Left colon (tissue), 2 donors: ENCODE results near the gene MTOR. TPM values are rescaled to one million over a fixed set of nuclear protein-coding genes. Genes with fewer than 3 reads are reported as not detected.
"Not testable (repeated sequence)": the region's sequence is repeated elsewhere in the genome, so short reads cannot be mapped to it uniquely, and the experiment has no call there.

ENCODE experiments used
- ATAC-seq: fragments of 200-7000 bp; cut with Tn5 transposase; one replicate; pipeline ENCODE4 v1.9.1; 2020; ENCODE audit warnings: mild to moderate bottlenecking, moderate library complexity
- DNase-seq, 2 donors: peaks; one replicate each; pipeline ENCODE4 v3.0.0-alpha.2; 2020
- intact Hi-C, 2 donors: fragments of 100-400 bp; cut with DNase I in 1 of 2; cut with micrococcal nuclease in 1 of 2; formaldehyde crosslinking; loops; one replicate each; pipeline versions ENCODE4 v1.11.2 to v1.14.0; 2022; cut with DNase I, micrococcal nuclease
- total RNA-seq, 2 donors: library from RNA; stranded (reverse); fragmentation: NEBNext Ultra II Directional; extraction: Animal tissue kit (Norgen Biotek cat#: 25700); gene quantifications; one replicate each; pipeline ENCODE4 v1.2.1, GENCODE V29; 2021
- donor health status: DM: no; HTN: no; CAD: no.
- donor health status: DM: yes; HTN: yes; CAD: no.

The MTOR gene
- total RNA-seq, 2 donors from 2014 or later, result 31.0 to 40.1 TPM

- intact Hi-C loops, result no loop called here
- DNase-seq, result no peak
- no peak for ATAC-seq
These were observed 162.2 kb downstream of the MTOR start for GRCh38 chr1:11100149-11100493.

- peak; percentile 90 to 97 for DNase-seq
- intact Hi-C loops, result no loop called here
- peak; percentile 97 for ATAC-seq
These were observed 162.8 kb downstream of the MTOR start, which contains the start of gene EXOSC10 for GRCh38 chr1:11099310-11100148. Gene EXOSC10, minus strand, starts transcription at chr1:11099869. Its CDS starts 38 bp downstream, at chr1:11099831.

- intact Hi-C loops, result no loop called here
- DNase-seq (no peak), ATAC-seq (no peak)
These were observed 163.4 kb downstream of the MTOR start for GRCh38 chr1:11098931-11099309.

- ATAC-seq, intact Hi-C loops, DNase-seq: not testable (repeated sequence)
These were observed 178.6 kb downstream of the MTOR start for GRCh38 chr1:11083784-11084183.

- intact Hi-C loops, result no loop called here
- no peak for ATAC-seq
- no peak for DNase-seq
These were observed 181.4 kb downstream of the MTOR start for GRCh38 chr1:11080931-11081330.

GRCh38 chr1:11078631-11079030, 183.7 kb downstream of the MTOR start:
- intact Hi-C loops, result no loop called here
- no peak for DNase-seq
- ATAC-seq, result no peak

- intact Hi-C loops, ATAC-seq, DNase-seq: not testable (repeated sequence)
These were observed 189.0 kb downstream of the MTOR start for GRCh38 chr1:11073398-11073797.

GRCh38 chr1:11072216-11072917, 190.0 kb downstream of the MTOR start:
- DNase-seq (no peak), ATAC-seq (peak; percentile 54)
- intact Hi-C loops, result no loop called here

GRCh38 chr1:11071463-11072215, 190.7 kb downstream of the MTOR start:
- intact Hi-C loops, result no loop called here
- DNase-seq, result no peak
- peak; percentile 69 for ATAC-seq

GRCh38 chr1:11070876-11071275, 191.5 kb downstream of the MTOR start:
- DNase-seq, result no peak
- ATAC-seq, result no peak
- intact Hi-C loops, result no loop called here

- ATAC-seq (peak; percentile 31), DNase-seq (no peak)
- intact Hi-C loops, result no loop called here
These were observed 193.5 kb downstream of the MTOR start for GRCh38 chr1:11068600-11069473.

- ATAC-seq (peak; percentile 22), DNase-seq (no peak)
- intact Hi-C loops, result no loop called here
These were observed 194.4 kb downstream of the MTOR start for GRCh38 chr1:11067716-11068599.

GRCh38 chr1:11065796-11066195, 196.6 kb downstream of the MTOR start:
- intact Hi-C loops, result no loop called here
- ATAC-seq (no peak), DNase-seq (no peak)

GRCh38 chr1:11064942-11065341, 197.4 kb downstream of the MTOR start:
- no peak for DNase-seq
- intact Hi-C loops, result no loop called here
- no peak for ATAC-seq

- intact Hi-C loops, ATAC-seq, DNase-seq: not testable (repeated sequence)
These were observed 198.3 kb downstream of the MTOR start for GRCh38 chr1:11063937-11064537.

- intact Hi-C loops, result no loop called here
- ATAC-seq (no peak), DNase-seq (no peak)
These were observed 199.4 kb downstream of the MTOR start for GRCh38 chr1:11062965-11063401.

GRCh38 chr1:11061652-11062365, 200.5 kb downstream of the MTOR start:
- intact Hi-C loops, result no loop called here
- ATAC-seq (no peak), DNase-seq (no peak)
